SK-N-SH (cell line): Measurements from ENCODE around the gene SRSF2. TPM values are rescaled to one million over a fixed set of nuclear protein-coding genes. Genes with fewer than 3 reads are reported as not detected.

Experiments used
- EP300 ChIP-seq, 2 experiments: IDR thresholded peaks; 2 replicates each; pipeline versions ENCODE4 v1.4.0 to v1.6.1; 2012; ENCODE audit warnings: borderline replicate concordance in 1 of 2, low read depth in 1 of 2, low read length in 1 of 2
- FOSL2 ChIP-seq: IDR thresholded peaks from 2 replicates; pipeline ENCODE4 v1.4.0; 2012; ENCODE audit warnings: low read depth, mild to moderate bottlenecking, moderate library complexity, borderline replicate concordance
- FOXJ3 ChIP-seq: sonication (generic); formaldehyde crosslinking; IDR thresholded peaks from 2 replicates; pipeline ENCODE4 v1.5.1; 2020; ENCODE audit warnings: mild to moderate bottlenecking, missing genetic modification reagents
- JUND ChIP-seq: IDR thresholded peaks from 2 replicates; pipeline ENCODE4 v1.4.0; 2012
- MAX ChIP-seq: IDR thresholded peaks from 2 replicates; pipeline ENCODE4 v1.4.0; 2012; ENCODE audit warnings: low read depth
- MEF2A ChIP-seq: IDR thresholded peaks from 2 replicates; pipeline ENCODE4 v1.4.0; 2012; ENCODE audit warnings: low read depth, borderline replicate concordance
- MXI1 ChIP-seq: IDR thresholded peaks from 2 replicates; pipeline ENCODE4 v1.6.1; 2012; ENCODE audit warnings: mild to moderate bottlenecking, low read depth, low read length, improper control_type of control experiment
- RAD21 ChIP-seq: IDR thresholded peaks from 2 replicates; pipeline ENCODE4 v1.6.1; 2012; ENCODE audit warnings: mild to moderate bottlenecking, low read length
- RXRA ChIP-seq: IDR thresholded peaks from 2 replicates; pipeline ENCODE4 v1.4.0; 2012; ENCODE audit warnings: low read depth, mild to moderate bottlenecking, borderline replicate concordance
- TAF1 ChIP-seq: IDR thresholded peaks from 2 replicates; pipeline ENCODE4 v1.6.1; 2012; ENCODE audit warnings: low read depth, mild to moderate bottlenecking, low read length, moderate library complexity, borderline replicate concordance
- USF1 ChIP-seq: IDR thresholded peaks from 2 replicates; pipeline ENCODE4 v1.4.0; 2012; ENCODE audit warnings: low read depth, borderline replicate concordance
- USF2 ChIP-seq: fragments of 150-350 bp; IDR thresholded peaks from 2 replicates; pipeline ENCODE4 v1.6.1; 2017; ENCODE audit warnings: antibody characterized with exemption, low read length, low read depth, borderline replicate concordance
- polyA plus RNA-seq, 3 experiments: library from polyadenylated mRNA; depleted of rRNA; stranded (reverse); fragments of >200 nt; gene quantifications; 2 replicates each; pipeline ENCODE4 v1.2.3, GENCODE V29; 2012
- TF ChIP-seq, protein P1 (sequence below): IDR thresholded peaks from 2 replicates; pipeline ENCODE4 v1.6.1; 2012; ENCODE audit warnings: mild to moderate bottlenecking, low read depth, low read length, moderate library complexity

Gene SRSF2
- polyA plus RNA-seq, 1 of the 3 experiments (the other 2 are of a cell fraction) = 211 TPM

DNA sequence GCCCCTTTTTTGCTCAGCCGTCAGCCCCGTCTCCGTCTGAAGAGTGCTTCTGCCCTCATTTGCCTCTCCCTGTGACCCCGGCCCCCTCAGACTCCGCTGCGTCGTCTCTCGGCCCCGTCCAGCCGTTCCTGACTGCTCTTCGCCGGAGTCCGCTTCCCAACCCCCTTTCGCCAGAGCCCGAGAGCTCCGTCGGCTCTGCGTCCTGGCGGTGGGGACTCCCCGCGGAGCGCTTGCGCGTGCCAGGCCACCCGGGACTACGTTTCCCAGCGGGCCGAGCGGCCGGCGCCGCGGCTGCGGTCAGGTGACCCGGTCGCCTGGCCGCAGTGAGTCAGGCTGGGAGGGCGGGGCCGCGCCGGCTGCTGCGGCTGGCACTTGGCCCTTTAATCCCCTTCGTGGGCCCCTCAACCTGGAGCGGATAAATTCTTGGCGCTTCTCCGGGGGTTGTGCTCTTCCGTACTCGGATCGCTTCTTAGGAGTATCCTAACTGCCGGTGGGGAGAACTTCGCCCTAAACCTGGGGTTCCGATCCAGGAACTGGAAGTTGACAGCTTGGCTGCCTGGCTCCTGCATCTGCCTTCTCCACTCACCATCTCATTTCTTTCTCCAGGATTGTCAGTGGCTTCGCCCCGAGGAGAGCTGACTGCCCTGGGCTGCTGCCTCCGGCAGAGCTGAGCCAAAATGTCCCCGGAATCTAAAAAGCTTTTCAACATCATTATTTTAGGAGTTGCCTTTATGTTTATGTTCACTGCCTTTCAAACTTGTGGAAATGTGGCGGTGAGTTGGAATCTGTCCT lies 741 bp upstream of the SRSF2 start, which contains the start of gene MFSD11 (continued):
- TF ChIP-seq MEF2A = no peak
- peak in 1 of 2 experiments; percentile 68; a peak in 1 of 4 replicates for TF ChIP-seq EP300 (IDR thresholded peaks at IDR 0.05; ENCODE audit: borderline replicate concordance in 1 of 2, low read depth in 1 of 2, low read length in 1 of 2)
- TF ChIP-seq TAF1 = peak; percentile 22; the same call in 1 of the 2 replicates
- peak; percentile 91 for TF ChIP-seq USF2
- TF ChIP-seq RXRA = peak; percentile 74; the same call in 1 of the 2 replicates
- TF ChIP-seq, protein P1, sequence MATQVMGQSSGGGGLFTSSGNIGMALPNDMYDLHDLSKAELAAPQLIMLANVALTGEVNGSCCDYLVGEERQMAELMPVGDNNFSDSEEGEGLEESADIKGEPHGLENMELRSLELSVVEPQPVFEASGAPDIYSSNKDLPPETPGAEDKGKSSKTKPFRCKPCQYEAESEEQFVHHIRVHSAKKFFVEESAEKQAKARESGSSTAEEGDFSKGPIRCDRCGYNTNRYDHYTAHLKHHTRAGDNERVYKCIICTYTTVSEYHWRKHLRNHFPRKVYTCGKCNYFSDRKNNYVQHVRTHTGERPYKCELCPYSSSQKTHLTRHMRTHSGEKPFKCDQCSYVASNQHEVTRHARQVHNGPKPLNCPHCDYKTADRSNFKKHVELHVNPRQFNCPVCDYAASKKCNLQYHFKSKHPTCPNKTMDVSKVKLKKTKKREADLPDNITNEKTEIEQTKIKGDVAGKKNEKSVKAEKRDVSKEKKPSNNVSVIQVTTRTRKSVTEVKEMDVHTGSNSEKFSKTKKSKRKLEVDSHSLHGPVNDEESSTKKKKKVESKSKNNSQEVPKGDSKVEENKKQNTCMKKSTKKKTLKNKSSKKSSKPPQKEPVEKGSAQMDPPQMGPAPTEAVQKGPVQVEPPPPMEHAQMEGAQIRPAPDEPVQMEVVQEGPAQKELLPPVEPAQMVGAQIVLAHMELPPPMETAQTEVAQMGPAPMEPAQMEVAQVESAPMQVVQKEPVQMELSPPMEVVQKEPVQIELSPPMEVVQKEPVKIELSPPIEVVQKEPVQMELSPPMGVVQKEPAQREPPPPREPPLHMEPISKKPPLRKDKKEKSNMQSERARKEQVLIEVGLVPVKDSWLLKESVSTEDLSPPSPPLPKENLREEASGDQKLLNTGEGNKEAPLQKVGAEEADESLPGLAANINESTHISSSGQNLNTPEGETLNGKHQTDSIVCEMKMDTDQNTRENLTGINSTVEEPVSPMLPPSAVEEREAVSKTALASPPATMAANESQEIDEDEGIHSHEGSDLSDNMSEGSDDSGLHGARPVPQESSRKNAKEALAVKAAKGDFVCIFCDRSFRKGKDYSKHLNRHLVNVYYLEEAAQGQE = 0 out of 2 replicates have a peak, but pooled peaks have one; percentile 4
- TF ChIP-seq MAX = peak; percentile 56
- TF ChIP-seq RAD21 = no peak
- peak; percentile 13; the same call in 1 of the 2 replicates for TF ChIP-seq FOXJ3
- TF ChIP-seq FOSL2 = peak; percentile 78; the same call in 1 of the 2 replicates
- TF ChIP-seq MXI1 = peak; percentile 94
- peak; percentile 98 for TF ChIP-seq USF1
- peak; percentile 62; the same call in 1 of the 2 replicates for TF ChIP-seq JUND
